Hepatocyte (in vitro differentiated cells): Measurements from ENCODE around the gene ITPK1.

ENCODE experiments used
- EZH2 ChIP-seq: fragments of 200-600 bp; sonication (generic); IDR thresholded peaks from 2 replicates; pipeline ENCODE4 v1.6.1; 2016; ENCODE audit warnings: antibody characterized with exemption, mild to moderate bottlenecking, borderline replicate concordance
- EZH2phosphoT487 ChIP-seq: fragments of 200-600 bp; sonication (generic); IDR thresholded peaks from one replicate; pipeline ENCODE4 v1.6.1; 2018; ENCODE audit warnings: antibody characterized with exemption, mild to moderate bottlenecking, low read depth, moderate library complexity; ENCODE audit not compliant: unreplicated experiment, severe bottlenecking
- TF ChIP-seq, protein P1 (sequence below): fragments of 200-600 bp; sonication (generic); IDR thresholded peaks from 2 replicates; pipeline ENCODE4 v1.5.1; 2016; ENCODE audit warnings: antibody characterized with exemption, mild to moderate bottlenecking; ENCODE audit not compliant: poor library complexity

GRCh38 chr14:93002851-93003298 lies 112.8 kb downstream of the ITPK1 start:
- TF ChIP-seq, protein P1, sequence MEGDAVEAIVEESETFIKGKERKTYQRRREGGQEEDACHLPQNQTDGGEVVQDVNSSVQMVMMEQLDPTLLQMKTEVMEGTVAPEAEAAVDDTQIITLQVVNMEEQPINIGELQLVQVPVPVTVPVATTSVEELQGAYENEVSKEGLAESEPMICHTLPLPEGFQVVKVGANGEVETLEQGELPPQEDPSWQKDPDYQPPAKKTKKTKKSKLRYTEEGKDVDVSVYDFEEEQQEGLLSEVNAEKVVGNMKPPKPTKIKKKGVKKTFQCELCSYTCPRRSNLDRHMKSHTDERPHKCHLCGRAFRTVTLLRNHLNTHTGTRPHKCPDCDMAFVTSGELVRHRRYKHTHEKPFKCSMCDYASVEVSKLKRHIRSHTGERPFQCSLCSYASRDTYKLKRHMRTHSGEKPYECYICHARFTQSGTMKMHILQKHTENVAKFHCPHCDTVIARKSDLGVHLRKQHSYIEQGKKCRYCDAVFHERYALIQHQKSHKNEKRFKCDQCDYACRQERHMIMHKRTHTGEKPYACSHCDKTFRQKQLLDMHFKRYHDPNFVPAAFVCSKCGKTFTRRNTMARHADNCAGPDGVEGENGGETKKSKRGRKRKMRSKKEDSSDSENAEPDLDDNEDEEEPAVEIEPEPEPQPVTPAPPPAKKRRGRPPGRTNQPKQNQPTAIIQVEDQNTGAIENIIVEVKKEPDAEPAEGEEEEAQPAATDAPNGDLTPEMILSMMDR, result no peak
- TF ChIP-seq EZH2, result no peak
- TF ChIP-seq EZH2phosphoT487, result no peak
